ENCODE measurements around the gene MARCHF7. TPM values are rescaled to one million over a fixed set of nuclear protein-coding genes. Genes with fewer than 3 reads are reported as not detected.

MARCHF7 gene
- total RNA-seq, 2 donors from 2014 or later: 60.1 to 81.2 TPM

- no peak for TF ChIP-seq CTCF (IDR thresholded peaks at IDR 0.05)
- no peaks in the 10 kb centered on the region for H3K9me3 ChIP-seq
- DNase-seq (ENCODE audit: low spot score) (no peak), ATAC-seq (ENCODE audit: insufficient number of reproducible peaks, low FRiP score, low read depth) (no peak)
- no peaks in the 10 kb centered on the region for H3K27me3 ChIP-seq (replicated peaks; ENCODE audit: insufficient read depth)
- no peak overlapping the region for H3K27ac ChIP-seq
- H3K4me3 ChIP-seq: no peak overlapping the region
- peaks cover 0 to 10% of the 10 kb centered on the region in 2 donors for H3K4me1 ChIP-seq (ENCODE audit: control insufficient read depth in 1 of 2, low read depth in 2 of 2)
- H3K36me3 ChIP-seq: no peaks in the 10 kb centered on the region
Observed at GRCh38 chr2:159706385-159706980, 5.8 kb upstream of the MARCHF7 start.

- H3K9me3 ChIP-seq: no peaks in the 10 kb centered on the region
- no peak for TF ChIP-seq CTCF (IDR thresholded peaks at IDR 0.05)
- H3K27ac ChIP-seq: no peak overlapping the region
- no peak overlapping the region for H3K4me3 ChIP-seq
- H3K27me3 ChIP-seq (replicated peaks; ENCODE audit: insufficient read depth): no peaks in the 10 kb centered on the region
- ATAC-seq (ENCODE audit: insufficient number of reproducible peaks, low FRiP score, low read depth) (no peak), DNase-seq (ENCODE audit: low spot score) (no peak)
- peaks cover 0 to 13% of the 10 kb centered on the region in 2 donors for H3K4me1 ChIP-seq (ENCODE audit: control insufficient read depth in 1 of 2, low read depth in 2 of 2)
- H3K36me3 ChIP-seq: no peaks in the 10 kb centered on the region
Observed at GRCh38 chr2:159708066-159708760, 4.1 kb upstream of the MARCHF7 start.

- ATAC-seq (ENCODE audit: insufficient number of reproducible peaks, low FRiP score, low read depth) (no peak), DNase-seq (ENCODE audit: low spot score) (no peak)
- Histone ChIP-seq H3K9me3 (no peaks in the 10 kb centered on the region), H3K27ac (peak overlapping the region in 1 of 2 donors; percentile 95), H3K4me3 (peak overlapping the region; percentile 90), H3K36me3 (no peaks in the 10 kb centered on the region), H3K4me1 (ENCODE audit: control insufficient read depth in 1 of 2, low read depth in 2 of 2) (peaks cover 16 to 35% of the 10 kb centered on the region in 2 donors), H3K27me3 (replicated peaks; ENCODE audit: insufficient read depth) (no peaks in the 10 kb centered on the region)
- TF ChIP-seq CTCF (IDR thresholded peaks at IDR 0.05): no peak
Observed at GRCh38 chr2:159710601-159711180, 1.6 kb upstream of the MARCHF7 start.

- TF ChIP-seq CTCF (IDR thresholded peaks at IDR 0.05): no peak
- H3K9me3 ChIP-seq: no peaks in the 10 kb centered on the region
- peaks cover 5% of the 10 kb centered on the region for H3K36me3 ChIP-seq
- DNase-seq (ENCODE audit: low spot score) (no peak), ATAC-seq (ENCODE audit: insufficient number of reproducible peaks, low FRiP score, low read depth) (peak; percentile 17)
- peak overlapping the region; percentile 95 to 98 for H3K27ac ChIP-seq
- peak overlapping the region; percentile 90 for H3K4me3 ChIP-seq
- peaks cover 20 to 45% of the 10 kb centered on the region in 2 donors for H3K4me1 ChIP-seq (ENCODE audit: control insufficient read depth in 1 of 2, low read depth in 2 of 2)
- no peaks in the 10 kb centered on the region for H3K27me3 ChIP-seq (replicated peaks; ENCODE audit: insufficient read depth)
Observed at GRCh38 chr2:159711562-159712142, 654 bp upstream of the MARCHF7 start.

GRCh38 chr2:159712929-159713420 is 669 bp downstream of the MARCHF7 start:
- TF ChIP-seq CTCF (IDR thresholded peaks at IDR 0.05): no peak
- peaks cover 33 to 58% of the 10 kb centered on the region in 2 donors for H3K4me1 ChIP-seq (ENCODE audit: control insufficient read depth in 1 of 2, low read depth in 2 of 2)
- DNase-seq (ENCODE audit: low spot score) (no peak), ATAC-seq (ENCODE audit: insufficient number of reproducible peaks, low FRiP score, low read depth) (peak; percentile 16)
- no peaks in the 10 kb centered on the region for H3K27me3 ChIP-seq (replicated peaks; ENCODE audit: insufficient read depth)
- peak overlapping the region; percentile 95 to 98 for H3K27ac ChIP-seq
- no peaks in the 10 kb centered on the region for H3K9me3 ChIP-seq
- H3K36me3 ChIP-seq: peaks cover 12% of the 10 kb centered on the region
- peak overlapping the region; percentile 90 for H3K4me3 ChIP-seq

All from thoracic aorta (tissue), 2 donors.